Stimulated activated CD4-positive, alpha-beta T cell treated with anti-CD3 and anti-CD28 coated beads, TNF-alpha, amount 100 ng/mL, for 4 hours (primary cell): Measurements from ENCODE around the gene KRTAP3-3.
"Not testable (repeated sequence)": the region's sequence is repeated elsewhere in the genome, so short reads cannot be mapped to it uniquely, and the experiment has no call there.

Source experiments
- DNase-seq, 3 experiments: peaks; one replicate each; pipeline ENCODE4 v3.0.0-alpha.2; 2020; ENCODE audit warnings: low read depth in 3 of 3

KRTAP3-3 gene

GRCh38 chr17:40993839-40994238 is at the start of gene KRTAP3-3:
Gene KRTAP3-3, minus strand, starts transcription at chr17:40994164. Its CDS starts 67 bp downstream, at chr17:40994097.
- DNase-seq = no peak

GRCh38 chr17:41042953-41043352 is 49.0 kb upstream of the KRTAP3-3 start:
- no peak for DNase-seq

- DNase-seq = not testable (repeated sequence)
Observed at GRCh38 chr17:41040783-41041571, 47.0 kb upstream of the KRTAP3-3 start, which contains the start of gene KRTAP1-1. Gene KRTAP1-1, minus strand, starts transcription at chr17:41041450. Its CDS starts 53 bp downstream, at chr17:41041397.

- DNase-seq = no peak
Observed at GRCh38 chr17:41037853-41038350, 43.9 kb upstream of the KRTAP3-3 start.

GRCh38 chr17:41034346-41034935 is 40.5 kb upstream of the KRTAP3-3 start, which contains the start of gene KRTAP1-3:
Gene KRTAP1-3, minus strand, starts transcription at chr17:41034874. Its CDS starts 53 bp downstream, at chr17:41034821.
- not testable (repeated sequence) for DNase-seq

GRCh38 chr17:41029633-41030245 is 35.8 kb upstream of the KRTAP3-3 start, which contains the start of gene KRTAP1-4:
Gene KRTAP1-4, minus strand, starts transcription at chr17:41030195. Its CDS starts 117 bp downstream, at chr17:41030078.
- DNase-seq = no peak

- DNase-seq = no peak
Observed at GRCh38 chr17:41026715-41027471, 32.9 kb upstream of the KRTAP3-3 start, which contains the start of gene KRTAP1-5. Gene KRTAP1-5, minus strand, starts transcription at chr17:41027208. Its CDS starts 53 bp downstream, at chr17:41027155.

- no peak for DNase-seq
Observed at GRCh38 chr17:41024697-41025096, 30.7 kb upstream of the KRTAP3-3 start.

- no peak for DNase-seq
Observed at GRCh38 chr17:41020336-41020735, 26.4 kb upstream of the KRTAP3-3 start.

GRCh38 chr17:41019415-41019814 is 25.5 kb upstream of the KRTAP3-3 start:
- no peak for DNase-seq

- DNase-seq = no peak
Observed at GRCh38 chr17:41018541-41018940, 24.6 kb upstream of the KRTAP3-3 start.

- DNase-seq = no peak
Observed at GRCh38 chr17:41016578-41017215, 22.7 kb upstream of the KRTAP3-3 start.

GRCh38 chr17:41015454-41015853 is 21.5 kb upstream of the KRTAP3-3 start:
- no peak for DNase-seq

- no peak for DNase-seq
Observed at GRCh38 chr17:41013606-41014005, 19.6 kb upstream of the KRTAP3-3 start.

GRCh38 chr17:41013181-41013580 is 19.2 kb upstream of the KRTAP3-3 start:
- DNase-seq = no peak

GRCh38 chr17:41012326-41013120 is 18.6 kb upstream of the KRTAP3-3 start:
- no peak for DNase-seq

GRCh38 chr17:41010441-41010840 is 16.5 kb upstream of the KRTAP3-3 start:
- no peak for DNase-seq

- no peak for DNase-seq
Observed at GRCh38 chr17:41009936-41010335, 16.0 kb upstream of the KRTAP3-3 start.

- DNase-seq = no peak
Observed at GRCh38 chr17:41009301-41009760, 15.4 kb upstream of the KRTAP3-3 start.

GRCh38 chr17:41008811-41009210 is 14.8 kb upstream of the KRTAP3-3 start, which contains the start of gene KRTAP3-1:
Gene KRTAP3-1, minus strand, starts transcription at chr17:41009128. Its CDS starts 54 bp downstream, at chr17:41009074.
- DNase-seq = no peak
